Stomach (tissue), 9 donors: ENCODE data around the gene RBBP5. TPM values are rescaled to one million over a fixed set of nuclear protein-coding genes. Genes with fewer than 3 reads are reported as not detected.

Experiments
- DNase-seq, 2 donors: peaks; one replicate each; pipeline versions ENCODE4 v3.0.0 to v3.0.0-alpha.2; 2013 to 2019
- H3K27ac ChIP-seq, 5 donors: fragments of 200-600 bp in 4 of 5; sonication (generic) in 4 of 5; one replicate each; pipeline ENCODE4 v1.5.1; 2013 to 2019; ENCODE audit warnings: mild to moderate bottlenecking in 1 of 5, moderate library complexity in 1 of 5
- H3K27me3 ChIP-seq, 3 donors: fragments of 200-600 bp; sonication (generic); one replicate each; pipeline ENCODE4 v1.5.1; 2017 to 2019; ENCODE audit warnings: mixed run types in 1 of 3
- H3K36me3 ChIP-seq, 4 donors: fragments of 200-600 bp; sonication (generic); 1 replicate in 3 of 4; 2 replicates in 1 of 4; pipeline ENCODE4 v1.5.1; 2016 to 2019
- H3K4me1 ChIP-seq, 4 donors: fragments of 200-600 bp; sonication (generic); one replicate each; pipeline ENCODE4 v1.5.1; 2016 to 2019
- H3K4me3 ChIP-seq, 4 donors: fragments of 200-600 bp; sonication (generic) in 3 of 4; one replicate each; pipeline ENCODE4 v1.5.1; 2016 to 2019; ENCODE audit warnings: mild to moderate bottlenecking in 1 of 4
- H3K9me3 ChIP-seq, 4 donors: fragments of 200-600 bp; sonication (generic); one replicate each; pipeline ENCODE4 v1.5.1; 2016 to 2019
- CTCF ChIP-seq, 7 experiments: fragments of 450-650 bp in 4 of 7; fragments of 200-600 bp in 3 of 7; sonication (generic) in 3 of 7; IDR thresholded peaks; one replicate each; pipeline ENCODE4 v1.5.1; 2016 to 2019; ENCODE audit warnings: antibody characterized with exemption in 7 of 7, control low read depth in 2 of 7, mild to moderate bottlenecking in 1 of 7
- EP300 ChIP-seq: sonication (generic); formaldehyde crosslinking; IDR thresholded peaks from one replicate; pipeline ENCODE4 v1.6.1; 2017; ENCODE audit warnings: antibody characterized with exemption
- POLR2A ChIP-seq, 4 donors: fragments of 450-650 bp; IDR thresholded peaks; one replicate each; pipeline ENCODE4 v1.6.1; 2016; ENCODE audit warnings: antibody characterized with exemption in 4 of 4, control low read depth in 2 of 4, mild to moderate bottlenecking in 1 of 4, moderate library complexity in 1 of 4
- POLR2AphosphoS5 ChIP-seq, 3 donors: sonication (generic); formaldehyde crosslinking; IDR thresholded peaks; one replicate each; pipeline ENCODE4 v1.6.1; 2016; ENCODE audit warnings: antibody characterized with exemption in 3 of 3
- WGBS, 5 donors: extraction: QIAGEN DNeasy Blood & Tissue Kit in 3 of 5; methylation state at CpG; one replicate each; pipeline versions ENCODE4 v1.1.5 to v1.1.7; 2013 to 2018; 5-methylcytosine and 5-hydroxymethylcytosine counted together
- intact Hi-C: fragments of 100-400 bp; cut with DNase I; formaldehyde crosslinking; loops from one replicate; pipeline ENCODE4 v1.15.1; 2023; ENCODE audit warnings: low total_unique reads
- polyA plus RNA-seq, 3 donors: library from polyadenylated mRNA; stranded (reverse); fragments of 200-250 nt; gene quantifications; one replicate each; pipeline ENCODE4 v1.2.3, GENCODE V29; 2013
- total RNA-seq, 5 donors: library from RNA; depleted of rRNA; stranded (reverse); fragments of >200 nt; gene quantifications; one replicate each; pipeline versions ENCODE4 v1.1.0 to v1.2.3, GENCODE V29; 2014 to 2016
- donor health status: healthy with polysubstance abuse.
- donor health status: Bipolar disorder and iron deficiency.
- donor health status: healthy.

The RBBP5 gene
- total and polyA plus RNA-seq, 8 donors: 1.4 to 13.4 (median 5.3) TPM

- H3K27me3 ChIP-seq: peaks cover 0 to 10% (median 0%) of the 10 kb centered on the region in 3 donors
- no peak overlapping the region for H3K4me3 ChIP-seq
- no peak for DNase-seq
- WGBS, 5 donors: 13 to 43% (median 34%) methylated on average over 2 of the region's 2 CpGs
- intact Hi-C loops: no loop called here
- H3K9me3 ChIP-seq: no peaks in the 10 kb centered on the region
- TF ChIP-seq CTCF (IDR thresholded peaks at IDR 0.05) (no peak), POLR2AphosphoS5 (IDR thresholded peaks at IDR 0.05) (no peak), POLR2A (IDR thresholded peaks at IDR 0.05) (no peak), EP300 (no peak)
- H3K36me3 ChIP-seq: no peaks in the 10 kb centered on the region
- no peaks in the 10 kb centered on the region for H3K4me1 ChIP-seq
- H3K27ac ChIP-seq: no peak overlapping the region
Measured at GRCh38 chr1:205068457-205069040, 53.2 kb downstream of the RBBP5 start.

DNA sequence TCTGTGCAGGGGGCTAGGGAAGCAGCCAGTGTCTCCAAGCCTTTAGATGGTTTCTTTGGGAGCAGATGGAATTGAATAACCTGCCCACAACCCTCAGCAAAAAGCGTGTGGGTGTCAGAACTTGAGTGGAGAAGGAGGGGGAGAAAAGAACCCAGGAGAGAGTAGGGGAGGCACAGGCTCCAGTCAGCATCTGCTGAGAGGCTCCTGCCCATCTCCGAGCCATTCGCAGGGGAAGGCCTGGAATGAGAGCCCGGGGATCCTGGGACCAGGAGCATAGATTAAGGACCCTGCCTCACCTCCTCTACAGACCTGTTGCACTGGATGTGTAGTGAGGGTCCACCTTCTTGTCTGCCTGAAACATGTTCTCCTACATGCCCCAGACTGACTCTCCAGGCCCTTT, 53.8 kb downstream of the RBBP5 start:
- no peak for DNase-seq
- no peak overlapping the region for H3K27ac ChIP-seq
- intact Hi-C loops: no loop called here
- whole genome bisulfite sequencing, 5 donors: 72 to 96% (median 89%) methylated on average over 4 of the region's 4 CpGs
- no peaks in the 10 kb centered on the region for H3K9me3 ChIP-seq
- H3K27me3 ChIP-seq: peaks cover 0 to 10% (median 0%) of the 10 kb centered on the region in 3 donors
- no peak overlapping the region for H3K4me3 ChIP-seq
- TF ChIP-seq CTCF (IDR thresholded peaks at IDR 0.05) (no peak), EP300 (no peak), POLR2AphosphoS5 (IDR thresholded peaks at IDR 0.05) (no peak), POLR2A (IDR thresholded peaks at IDR 0.05) (no peak)
- no peaks in the 10 kb centered on the region for H3K4me1 ChIP-seq
- H3K36me3 ChIP-seq: no peaks in the 10 kb centered on the region

DNA sequence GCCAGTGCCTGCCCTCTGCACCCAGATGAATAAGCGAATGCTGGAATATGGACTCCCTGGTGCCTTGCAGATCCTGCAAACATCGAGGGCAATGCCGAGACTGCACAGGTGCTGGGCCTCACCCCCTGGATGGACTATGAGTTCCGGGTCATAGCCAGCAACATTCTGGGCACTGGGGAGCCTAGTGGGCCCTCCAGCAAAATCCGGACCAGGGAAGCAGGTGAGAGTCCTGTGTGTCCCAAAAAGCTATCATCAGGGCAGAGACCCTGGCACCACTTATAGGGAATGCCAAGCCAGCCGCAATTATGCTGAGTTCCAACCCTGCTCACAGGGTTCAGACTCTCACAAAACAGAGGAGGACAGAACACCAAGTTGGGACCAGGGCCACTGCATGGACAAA, 54.7 kb downstream of the RBBP5 start:
- TF ChIP-seq POLR2A (IDR thresholded peaks at IDR 0.05) (no peak), EP300 (no peak), CTCF (IDR thresholded peaks at IDR 0.05) (no peak), POLR2AphosphoS5 (IDR thresholded peaks at IDR 0.05) (no peak)
- no peaks in the 10 kb centered on the region for H3K4me1 ChIP-seq
- peaks cover 0 to 10% (median 0%) of the 10 kb centered on the region in 3 donors for H3K27me3 ChIP-seq
- 85 to 92% (median 91%) methylated on average over 6 of the region's 6 CpGs for WGBS, 5 donors
- H3K36me3 ChIP-seq: no peaks in the 10 kb centered on the region
- H3K9me3 ChIP-seq: no peaks in the 10 kb centered on the region
- intact Hi-C loops: no loop called here
- DNase-seq: no peak
- H3K4me3 ChIP-seq: no peak overlapping the region
- H3K27ac ChIP-seq: no peak overlapping the region

DNA sequence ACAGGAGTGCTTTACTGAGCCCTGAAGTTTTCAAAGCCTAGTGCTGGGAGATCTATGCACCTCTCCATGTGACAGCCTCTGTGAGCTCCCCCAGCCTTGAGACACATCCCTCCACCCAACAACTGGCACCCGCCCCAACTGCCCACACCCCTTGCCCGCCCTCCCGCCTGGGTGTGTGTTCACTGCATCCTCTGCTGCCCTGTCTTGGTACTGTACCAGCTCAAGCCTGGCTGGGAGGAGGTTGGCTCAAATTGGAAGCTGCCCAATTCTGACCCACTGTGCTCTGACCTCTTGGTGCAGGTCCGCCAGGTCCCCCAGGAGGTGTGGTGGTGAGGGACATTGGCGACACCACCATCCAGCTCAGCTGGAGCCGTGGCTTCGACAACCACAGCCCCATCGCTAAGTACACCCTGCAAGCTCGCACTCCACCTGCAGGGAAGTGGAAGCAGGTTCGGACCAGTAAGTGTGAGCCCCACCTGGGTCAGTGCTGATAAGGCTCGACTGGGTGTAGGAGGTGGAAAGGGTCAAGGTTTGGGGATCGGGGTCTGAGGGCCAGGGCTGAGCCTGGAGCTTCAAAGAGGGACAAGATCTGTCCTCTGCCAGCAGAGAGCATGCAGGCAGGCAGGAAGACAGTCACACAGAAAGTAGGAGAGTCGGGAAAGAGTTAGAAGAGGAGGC, 55.5 kb downstream of the RBBP5 start:
- no peaks in the 10 kb centered on the region for H3K36me3 ChIP-seq
- intact Hi-C loops: no loop called here
- no peak for DNase-seq
- no peak overlapping the region for H3K27ac ChIP-seq
- whole genome bisulfite sequencing, 5 donors: 37 to 68% (median 48%) methylated on average over 11 to 13 of the region's 13 CpGs
- TF ChIP-seq EP300 (no peak), POLR2AphosphoS5 (IDR thresholded peaks at IDR 0.05) (no peak), POLR2A (IDR thresholded peaks at IDR 0.05) (no peak), CTCF (IDR thresholded peaks at IDR 0.05) (no peak)
- no peak overlapping the region for H3K4me3 ChIP-seq
- no peaks in the 10 kb centered on the region for H3K9me3 ChIP-seq
- H3K27me3 ChIP-seq: peaks cover 0 to 10% (median 0%) of the 10 kb centered on the region in 3 donors
- H3K4me1 ChIP-seq: peaks cover 0 to 7% (median 3%) of the 10 kb centered on the region in 4 donors
